GM18867 (cell line): ENCODE measurements around the gene FBXO17.
"Not testable (repeated sequence)": the region's sequence is repeated elsewhere in the genome, so short reads cannot be mapped to it uniquely, and the experiment has no call there.

Source experiments
- ATAC-seq: cut with Tn5 transposase; IDR thresholded peaks from one replicate; pipeline ENCODE4 v1.9.1; 2021; ENCODE audit warnings: mild to moderate bottlenecking, moderate library complexity; ENCODE audit not compliant: unreplicated experiment

FBXO17 gene

DNA sequence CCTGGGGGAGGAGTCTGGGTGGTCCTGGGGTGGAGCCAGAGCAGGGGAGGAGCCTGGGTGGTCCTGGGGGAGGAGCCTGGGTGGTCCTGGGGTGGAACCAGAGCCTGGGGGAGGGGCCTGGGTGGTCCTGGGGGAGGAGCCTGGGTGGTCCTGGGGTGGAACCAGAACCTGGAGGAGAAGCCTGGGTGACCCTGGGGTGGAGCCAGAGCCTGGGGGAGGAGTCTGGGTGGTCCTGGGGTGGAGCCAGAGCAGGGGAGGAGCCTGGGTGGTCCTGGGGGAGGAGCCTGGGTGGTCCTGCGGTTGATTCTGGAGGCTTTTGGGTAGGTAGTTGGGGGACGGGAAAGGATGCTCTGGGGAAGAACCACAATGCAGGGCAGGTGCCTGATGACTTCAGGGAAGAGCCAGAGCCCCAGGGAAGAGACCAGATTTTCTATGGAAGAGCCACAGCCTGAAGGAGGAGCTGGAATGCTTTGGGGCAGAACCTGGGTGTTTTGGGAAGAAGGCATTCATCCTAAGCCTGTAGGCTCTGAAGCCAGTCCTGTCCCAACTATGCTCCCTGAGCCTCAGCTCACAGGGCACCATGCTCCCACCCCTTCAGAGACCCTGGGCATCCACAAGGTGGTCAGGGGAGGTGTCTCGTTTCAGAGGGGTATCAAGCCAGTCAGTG is 29.8 kb downstream of the FBXO17 start:
- no peak for ATAC-seq

DNA sequence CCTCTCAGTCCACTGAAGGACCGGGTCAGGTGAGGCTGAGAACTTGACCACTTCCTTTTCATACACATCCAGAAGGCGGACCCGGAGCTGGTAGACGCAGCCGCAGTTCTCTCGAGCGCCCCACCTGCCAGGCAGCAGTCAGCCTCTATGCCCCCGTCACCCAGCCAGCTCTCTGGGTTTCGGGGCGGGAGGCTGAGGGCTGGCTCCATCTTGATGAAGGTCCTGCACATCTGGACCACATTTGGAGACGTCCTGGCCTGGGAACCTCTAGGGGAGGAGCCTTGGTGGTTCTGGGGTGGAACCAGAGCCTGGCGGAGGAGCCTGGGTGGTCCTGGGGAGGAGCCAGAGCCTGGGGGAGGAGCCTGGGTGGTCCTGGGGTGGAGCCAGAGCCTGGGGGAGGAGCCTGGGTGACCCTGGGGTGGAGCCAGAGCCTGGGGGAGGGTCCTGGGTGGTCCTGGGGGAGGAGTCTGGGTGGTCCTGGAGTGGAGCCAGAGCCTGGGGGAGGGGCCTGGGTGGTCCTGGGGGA is 30.5 kb downstream of the FBXO17 start:
- no peak for ATAC-seq

DNA sequence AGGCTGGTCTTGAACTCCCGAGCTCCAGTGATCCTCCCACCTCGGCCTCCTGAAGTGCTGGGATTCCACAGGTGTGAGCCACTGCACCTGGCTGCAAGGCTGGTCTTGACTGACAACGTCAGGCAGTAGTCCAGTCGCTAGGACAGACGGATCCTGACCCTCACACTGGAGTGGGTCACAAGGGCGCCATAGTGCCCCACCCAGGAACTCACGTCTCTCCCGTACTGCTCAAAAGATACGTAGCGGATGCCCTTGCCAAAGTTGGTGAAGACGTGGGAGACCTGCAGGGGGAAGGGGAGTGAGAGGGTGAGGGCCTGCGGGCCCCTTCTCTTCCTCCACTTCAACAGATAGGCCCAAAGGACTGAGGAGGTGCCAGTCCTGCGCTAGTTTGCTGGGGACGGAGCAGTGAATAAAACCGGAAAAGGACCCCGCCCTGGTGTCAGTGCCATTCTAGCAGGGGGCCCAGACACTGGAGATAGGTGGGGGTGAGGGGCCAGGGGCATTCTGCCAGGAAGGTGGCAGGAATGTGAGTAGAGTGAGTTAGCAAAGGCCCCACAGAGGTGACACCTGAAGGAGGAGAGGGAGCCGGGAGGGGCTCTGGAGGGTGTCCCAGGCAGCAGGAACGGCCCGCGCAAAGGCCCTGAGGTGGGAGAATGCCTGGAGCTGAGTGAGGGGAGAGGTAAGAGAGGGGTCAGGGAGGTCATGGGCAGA is 32.9 kb downstream of the FBXO17 start:
- ATAC-seq: no peak

DNA sequence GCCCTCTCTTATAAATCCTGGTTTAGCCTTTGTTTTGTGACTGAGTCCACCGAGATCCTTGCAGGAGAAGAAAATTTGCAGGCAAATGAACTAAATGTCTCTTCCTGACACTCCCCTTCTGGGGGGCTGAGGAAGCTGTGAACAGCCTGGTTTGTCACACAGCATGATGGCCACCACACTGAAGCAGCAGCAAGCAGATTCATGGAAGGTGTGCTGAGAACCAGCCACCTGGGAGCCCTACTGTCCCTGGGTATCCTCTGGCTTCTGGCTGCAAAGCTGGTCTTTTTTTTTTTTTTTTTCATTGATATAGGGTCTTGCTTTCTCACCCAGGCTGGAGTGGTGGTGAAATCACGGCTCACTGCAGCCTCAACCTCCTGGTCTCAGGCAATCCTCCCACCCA is 33.6 kb downstream of the FBXO17 start:
- no peak for ATAC-seq

DNA sequence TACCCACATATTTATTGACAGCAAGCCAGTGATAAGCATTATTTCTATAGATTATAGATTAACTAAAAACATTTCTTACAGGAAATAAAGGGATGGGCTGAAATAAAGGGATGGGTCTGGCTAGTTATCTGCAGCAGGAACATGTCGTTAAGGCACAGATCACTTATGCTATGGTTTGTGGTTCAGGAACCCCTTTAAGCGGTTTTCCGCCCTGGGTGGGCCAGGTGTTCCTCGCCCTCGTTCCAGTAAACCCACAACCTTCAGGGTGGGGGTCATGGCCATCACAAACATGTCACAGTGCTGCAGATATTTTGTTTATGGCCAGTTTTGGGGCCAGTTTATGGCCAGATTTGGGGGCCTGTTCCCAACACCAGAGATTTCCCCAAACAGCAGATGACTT is 34.1 kb downstream of the FBXO17 start:
- ATAC-seq: not testable (repeated sequence)

DNA sequence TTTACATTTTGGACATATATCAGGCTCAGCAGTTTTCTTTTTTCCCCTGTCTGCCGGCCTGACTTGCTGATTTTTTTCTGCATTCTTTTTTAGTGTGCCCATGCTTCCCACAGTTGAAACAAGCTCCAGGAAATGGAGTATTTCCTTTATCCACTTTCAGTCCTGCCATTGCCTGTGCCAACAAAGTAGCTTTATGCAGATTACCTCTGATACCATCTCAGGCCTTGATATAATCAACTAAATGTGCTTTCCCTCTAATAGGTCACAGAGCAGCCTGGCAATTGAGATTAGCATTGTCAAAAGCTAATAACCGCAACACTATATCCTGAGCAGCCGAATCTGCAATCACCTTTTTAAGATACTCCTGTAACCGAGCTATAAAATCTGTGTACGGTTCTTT is 35.6 kb downstream of the FBXO17 start:
- ATAC-seq: no peak

DNA sequence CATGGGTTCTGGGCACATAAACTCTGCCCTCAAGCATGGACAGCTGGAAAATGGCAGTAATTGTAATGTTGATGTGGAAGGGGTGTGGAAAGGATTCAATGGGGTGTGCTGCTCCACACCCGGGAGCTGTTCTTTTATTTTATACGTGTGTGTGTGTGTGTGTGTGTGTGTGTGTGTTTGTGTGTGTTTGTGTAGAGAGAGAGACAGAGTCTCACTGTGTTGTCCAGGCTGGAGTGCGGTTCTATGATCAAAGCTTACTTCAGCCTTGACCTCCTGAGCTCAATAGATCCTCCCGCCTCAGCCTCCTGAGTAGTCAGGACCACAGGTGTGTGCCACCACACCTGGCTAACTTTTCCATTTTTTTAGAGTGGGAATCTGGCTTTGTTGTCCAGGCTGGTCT is 42.0 kb downstream of the FBXO17 start:
- no peak for ATAC-seq

DNA sequence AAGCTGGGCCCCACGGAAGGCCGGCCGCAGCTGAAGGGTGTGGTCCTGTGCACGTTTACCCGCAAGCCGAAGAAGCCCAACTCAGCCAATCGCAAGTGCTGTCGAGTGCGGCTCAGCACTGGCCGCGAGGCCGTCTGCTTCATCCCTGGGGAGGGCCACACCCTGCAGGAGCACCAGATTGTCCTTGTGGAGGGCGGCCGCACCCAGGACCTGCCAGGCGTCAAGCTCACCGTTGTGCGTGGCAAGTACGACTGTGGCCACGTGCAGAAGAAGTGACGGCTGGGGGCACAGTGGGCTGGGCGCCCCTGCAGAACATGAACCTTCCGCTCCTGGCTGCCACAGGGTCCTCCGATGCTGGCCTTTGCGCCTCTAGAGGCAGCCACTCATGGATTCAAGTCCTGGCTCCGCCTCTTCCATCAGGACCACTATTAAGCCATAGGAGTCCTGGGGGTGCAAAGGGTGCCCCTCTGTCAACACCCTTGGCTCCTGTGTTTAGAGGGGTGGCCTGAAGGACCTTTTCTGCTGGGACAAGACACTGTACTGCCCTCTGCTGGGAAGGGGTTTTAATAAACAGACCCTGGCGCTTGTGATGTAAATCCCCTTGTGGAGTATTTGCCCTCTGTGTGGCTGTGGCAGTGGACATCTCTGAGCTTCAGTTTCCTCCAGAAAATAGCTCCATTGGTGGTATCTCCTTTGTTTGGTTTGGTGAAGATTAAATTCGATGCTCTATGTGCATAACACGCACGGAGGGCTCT is 42.9 kb downstream of the FBXO17 start:
- no peak for ATAC-seq

DNA sequence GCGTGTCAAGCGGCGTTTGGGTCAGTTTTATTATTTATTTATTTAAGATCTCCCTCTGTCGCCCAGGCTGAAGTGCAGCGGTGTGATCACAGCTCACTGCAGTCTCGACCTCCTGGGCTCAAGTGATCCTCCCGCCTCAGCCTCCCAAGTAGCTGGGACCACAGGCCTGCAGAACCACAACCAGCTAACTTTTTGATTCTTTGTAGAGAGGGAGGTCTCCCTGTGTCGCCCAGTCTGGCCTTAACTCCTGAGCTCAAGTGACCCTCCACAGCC is 44.1 kb downstream of the FBXO17 start:
- no peak for ATAC-seq

DNA sequence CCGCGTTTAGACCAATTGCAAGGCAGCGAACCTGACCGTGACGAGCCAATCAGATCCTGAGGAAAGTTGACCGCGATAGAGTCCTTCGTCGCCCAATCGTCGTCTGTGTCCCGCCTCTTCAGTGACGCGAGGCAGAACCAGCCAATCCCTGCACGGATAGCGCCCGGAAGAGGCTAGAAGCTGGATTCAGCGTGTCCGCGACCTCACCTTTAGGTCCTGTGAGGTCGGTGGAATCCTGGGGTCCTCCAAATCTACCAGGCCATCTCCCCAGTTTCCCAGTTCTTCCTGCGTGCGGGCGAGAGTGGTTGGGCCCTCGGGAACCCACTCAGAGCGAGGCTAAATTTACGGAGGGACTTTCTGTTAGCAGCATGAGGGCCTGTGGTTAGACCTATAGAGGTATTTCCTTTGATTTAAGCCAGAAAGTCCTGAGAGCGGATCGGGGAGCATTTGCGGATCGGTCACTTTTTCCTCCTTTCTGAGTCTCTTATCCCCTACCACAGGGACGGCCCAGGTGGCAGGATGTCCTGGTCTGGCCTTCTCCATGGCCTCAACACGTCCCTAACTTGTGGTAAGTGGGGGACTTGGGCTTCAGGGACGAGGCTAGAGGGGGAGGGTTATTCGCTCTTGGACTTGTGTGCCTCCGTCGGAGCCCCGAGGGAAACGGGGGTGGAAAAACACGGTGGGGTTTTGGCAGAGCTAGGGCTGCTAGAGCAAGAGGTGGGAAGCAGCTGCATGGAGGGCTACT is 44.6 kb downstream of the FBXO17 start, which contains the start of gene MRPS12:
MRPS12 (plus strand) TSS at position 169 of the 745 bp plus-strand sequence; CDS start at position 520, 351 bp downstream.
- peak; percentile 92 for ATAC-seq

DNA sequence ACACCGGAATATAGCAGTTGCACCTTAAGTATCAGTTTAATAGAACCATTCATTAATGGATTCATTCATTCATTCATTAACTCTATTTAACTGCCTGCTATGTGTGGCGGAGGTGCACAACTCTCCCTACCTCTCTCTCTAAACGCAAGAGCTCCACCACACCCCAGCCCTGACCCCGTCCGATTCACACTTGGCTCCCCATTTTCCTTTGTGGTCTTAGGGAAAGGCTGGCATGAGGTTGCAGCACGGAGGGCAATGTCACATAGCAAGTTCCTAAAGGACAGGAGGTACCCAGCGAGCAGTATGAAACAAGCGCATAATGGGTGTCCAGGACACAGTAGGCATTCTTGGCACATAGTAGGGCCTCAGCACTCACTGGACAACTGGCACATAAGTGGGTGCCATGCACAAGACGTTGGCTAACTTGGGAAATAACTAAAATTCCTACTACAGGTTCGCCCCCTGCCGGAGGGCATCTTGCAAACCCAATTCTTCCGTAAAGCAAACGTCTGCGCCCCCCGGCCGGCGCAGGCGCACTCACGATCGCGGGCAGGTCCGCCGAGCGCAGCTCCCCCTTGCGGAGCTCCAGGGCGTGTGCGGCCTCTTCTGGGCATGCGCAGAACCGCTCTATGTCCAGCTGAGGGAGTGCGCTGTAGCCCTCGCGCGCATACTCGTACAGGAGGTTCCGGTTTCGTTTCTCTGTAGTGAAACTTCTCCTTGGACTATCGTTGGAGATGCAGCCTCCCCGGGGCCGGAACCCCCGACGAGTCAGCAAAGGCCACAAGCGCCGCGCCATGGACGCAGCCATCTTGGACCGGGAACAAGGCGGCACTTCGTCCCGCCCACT is 45.4 kb downstream of the FBXO17 start, which contains the start of gene SARS2:
SARS2 (minus strand) TSS at position 835 of the 847 bp plus-strand sequence; CDS start at position 808, 27 bp downstream.
- ATAC-seq: peak; percentile 68

DNA sequence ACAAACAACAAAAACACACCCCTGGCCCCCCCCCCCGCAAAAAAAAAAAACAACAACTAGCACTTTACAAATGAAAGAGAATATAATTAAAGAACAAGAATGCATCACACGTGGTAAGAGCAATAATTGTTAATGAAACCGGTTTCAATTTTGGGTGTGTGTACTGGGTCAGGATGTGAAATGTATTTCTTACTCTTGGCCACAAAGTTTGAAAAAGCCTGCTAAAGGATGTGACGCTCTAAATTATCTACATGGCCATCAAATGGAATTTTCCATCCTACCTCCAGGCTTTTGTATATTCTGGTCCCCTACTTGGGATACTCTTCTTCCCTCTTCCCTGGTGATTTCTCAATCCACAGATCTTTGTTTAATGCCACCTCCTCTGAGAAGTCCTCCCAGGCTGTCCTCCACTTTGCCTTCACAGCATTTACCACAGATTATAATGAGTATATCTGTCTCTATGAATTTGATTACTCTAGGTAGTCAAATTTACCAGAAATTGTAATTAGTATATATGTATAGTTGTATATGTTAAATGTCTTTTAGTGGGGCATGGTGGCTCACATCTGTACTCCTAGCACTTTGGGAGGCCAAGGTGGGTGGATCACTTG is 47.0 kb downstream of the FBXO17 start:
- ATAC-seq: no peak

DNA sequence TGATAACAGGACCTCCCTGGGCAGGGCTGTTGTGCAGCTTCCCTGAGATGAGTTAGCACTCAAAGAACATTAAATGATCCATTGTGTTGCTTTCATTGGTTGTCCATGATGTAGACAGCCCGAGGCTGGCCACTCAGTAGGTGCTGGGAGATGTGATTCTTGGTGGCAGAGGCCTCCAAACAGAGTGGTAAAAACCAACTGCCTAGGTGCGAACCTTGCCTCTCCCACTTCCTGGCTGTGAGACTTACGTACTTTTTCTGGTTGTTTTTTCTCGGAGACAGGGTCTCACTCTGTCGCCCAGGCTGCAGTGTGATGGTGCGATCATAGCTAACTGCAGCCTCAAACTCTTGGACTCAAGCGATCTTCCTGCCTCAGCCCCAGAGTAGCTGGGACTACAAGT is 51.2 kb downstream of the FBXO17 start:
- ATAC-seq: no peak

DNA sequence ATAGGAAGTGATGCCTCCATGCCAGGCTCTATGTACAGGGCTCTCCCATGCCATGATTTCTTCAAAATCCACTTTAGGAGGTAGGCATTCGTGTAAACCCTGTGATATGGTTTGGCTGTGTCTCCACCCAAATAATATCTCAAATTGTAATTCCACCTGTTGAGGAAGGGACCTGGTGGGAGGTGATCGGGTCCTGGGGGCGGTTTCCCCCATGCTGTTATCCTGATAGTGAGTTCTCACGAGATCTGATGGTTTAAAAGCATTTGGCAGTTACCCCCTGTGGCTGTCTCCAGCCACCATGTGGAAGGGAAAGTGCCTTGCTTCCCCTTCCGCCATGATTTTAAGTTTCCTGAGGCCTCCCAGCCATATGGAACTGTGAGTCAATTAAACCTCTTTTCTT is 53.1 kb downstream of the FBXO17 start:
- ATAC-seq: no peak

DNA sequence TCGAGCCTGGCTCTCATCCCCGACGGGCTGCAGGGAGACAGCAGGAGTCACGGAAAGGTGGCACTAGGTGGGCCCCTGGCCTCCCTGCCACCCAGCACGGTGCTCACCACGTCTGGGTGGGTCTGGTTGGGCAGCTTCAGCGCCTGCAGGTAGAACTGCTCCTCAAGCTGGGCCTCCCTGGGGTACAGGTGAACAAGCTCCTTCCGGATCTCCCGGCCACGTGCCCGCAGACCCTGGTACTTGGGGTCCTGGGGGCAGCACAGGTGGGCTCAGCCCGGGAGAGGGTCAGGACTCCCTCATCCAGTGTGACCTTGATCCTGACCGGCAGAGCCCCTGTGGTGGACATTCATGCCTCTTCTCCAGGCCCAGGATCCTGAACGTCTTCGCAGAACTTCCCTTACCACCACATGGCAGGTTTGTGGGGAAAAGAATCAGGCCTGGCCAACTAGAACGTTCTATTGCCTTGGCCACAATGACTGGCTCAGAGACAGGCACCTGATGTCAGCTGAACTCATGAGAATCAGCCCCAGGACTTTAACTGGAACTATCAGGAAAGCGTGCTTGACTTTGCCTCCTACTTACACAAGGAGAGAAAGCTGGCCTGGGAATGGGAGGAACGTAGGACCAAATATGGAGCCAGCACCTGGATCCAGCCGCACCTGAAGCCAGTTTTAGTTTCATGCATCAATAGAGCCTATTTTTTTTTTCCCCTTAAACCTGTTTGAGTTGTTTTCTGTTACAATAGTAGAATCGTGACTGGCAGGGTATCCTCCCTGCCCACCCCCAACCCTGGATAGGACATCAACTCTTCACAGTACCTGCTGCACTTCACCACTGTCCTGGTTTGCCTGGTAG is 53.9 kb downstream of the FBXO17 start:
- no peak for ATAC-seq

DNA sequence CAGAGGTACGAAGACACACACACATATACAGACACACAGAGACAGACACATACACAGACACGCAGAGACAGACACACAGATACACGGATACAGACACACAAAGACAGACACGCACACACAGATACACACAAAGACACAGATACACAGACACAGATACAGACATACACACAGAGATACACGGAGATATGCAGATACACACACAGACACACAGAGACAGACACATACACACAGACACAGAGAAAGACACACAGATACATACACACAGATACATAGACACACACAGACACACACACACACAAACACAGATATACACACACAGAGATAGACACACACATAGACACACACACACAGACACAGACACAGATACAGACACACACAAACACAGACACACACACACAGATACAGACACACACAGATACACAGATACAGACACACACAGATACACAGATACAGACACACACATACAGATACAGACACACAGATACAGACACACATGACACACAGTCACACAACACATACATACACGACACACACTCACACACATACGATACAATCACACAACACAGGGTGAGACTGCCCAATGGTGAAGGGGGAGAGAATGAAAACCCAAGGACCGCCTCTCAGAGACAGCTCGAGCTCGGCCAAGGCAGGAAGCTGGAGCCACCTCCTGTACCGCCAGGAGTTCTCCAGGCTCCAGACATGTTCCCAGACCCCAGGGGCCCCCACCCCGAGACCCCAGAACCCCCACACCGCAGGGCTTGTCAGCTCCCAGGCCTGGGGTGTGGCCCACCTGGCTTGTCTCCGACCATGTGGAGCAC is 54.7 kb downstream of the FBXO17 start:
- ATAC-seq: no peak

DNA sequence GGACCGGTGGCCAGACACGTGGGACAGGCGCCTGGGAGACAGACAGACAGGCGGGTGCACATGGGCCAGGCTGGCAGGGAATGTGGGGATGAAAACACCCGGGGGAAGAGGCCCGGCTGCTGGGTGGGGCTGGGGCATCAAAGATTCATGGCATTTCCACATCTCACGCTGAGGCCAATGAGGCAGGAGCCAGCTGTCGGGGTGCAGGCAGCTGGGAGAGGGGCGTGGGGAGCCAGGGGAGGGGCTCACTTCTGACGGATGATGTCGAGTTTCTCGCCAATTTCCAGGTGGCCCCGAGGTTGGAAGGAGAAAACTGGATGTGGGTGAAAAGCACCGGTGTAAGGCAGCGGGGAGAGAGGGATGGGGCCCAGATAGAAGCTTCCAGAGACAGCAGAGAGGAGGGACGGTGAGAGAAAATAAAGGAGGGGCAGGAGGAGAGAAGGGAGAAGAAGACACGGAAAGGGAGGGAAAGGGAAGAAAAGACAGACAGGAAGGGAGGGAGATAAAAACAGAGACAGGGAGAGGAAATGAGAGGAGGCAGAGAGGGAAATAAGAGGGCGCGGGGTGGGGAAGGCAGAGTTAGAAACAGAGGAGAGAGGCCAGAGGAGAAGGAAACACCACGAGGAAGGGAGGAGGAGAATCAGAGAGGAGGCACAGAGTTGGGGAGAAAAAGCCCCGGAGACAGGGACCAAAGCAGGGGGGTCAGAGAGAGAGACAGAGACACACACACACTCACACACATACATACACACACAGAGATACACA is 55.5 kb downstream of the FBXO17 start:
- no peak for ATAC-seq
